DLD1 (cell line): ENCODE data around the gene OTULIN.

Experiments
- in situ Hi-C: cut with HindIII; loops from 2 replicates; pipeline ENCODE4 v1.10.0; 2017; ENCODE audit warnings: low sequenced_read_pairs

Gene OTULIN

DNA sequence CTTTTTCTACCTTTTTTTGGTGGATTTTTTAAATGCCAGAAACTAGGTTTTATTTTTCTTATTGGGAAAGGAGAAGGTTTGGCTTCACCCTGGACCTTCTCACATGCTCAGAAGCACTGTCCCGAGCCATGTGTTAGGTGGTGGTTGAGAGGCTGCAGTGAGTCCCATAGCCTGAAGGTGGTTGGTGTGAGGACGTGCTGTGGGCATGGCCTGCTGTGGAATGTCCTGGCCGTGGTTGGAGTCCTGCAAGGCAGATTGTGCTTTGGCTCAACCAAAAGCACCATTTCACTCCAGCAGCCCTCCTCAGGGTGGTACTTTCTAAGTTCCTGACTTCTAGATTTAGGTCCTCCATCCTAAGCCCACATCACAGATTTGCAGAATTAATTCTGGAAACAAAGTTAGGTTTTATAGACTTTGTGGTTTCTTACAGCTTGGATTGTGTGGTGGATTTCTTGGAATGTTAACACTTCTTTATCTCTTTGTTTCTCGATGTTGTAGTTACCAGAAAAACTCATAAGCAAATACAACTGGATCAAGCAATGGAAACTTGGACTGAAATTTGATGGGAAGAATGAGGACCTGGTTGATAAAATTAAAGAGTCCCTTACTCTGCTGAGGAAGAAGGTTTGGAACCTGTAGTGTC, 22.6 kb downstream of the OTULIN start:
- in situ Hi-C loops: no loop called here

- in situ Hi-C loops: no loop called here
Measured at GRCh38 chr5:14693070-14693469, 28.6 kb downstream of the OTULIN start.

- in situ Hi-C loops: no loop called here
Measured at GRCh38 chr5:14695152-14695551, 30.6 kb downstream of the OTULIN start.

DNA sequence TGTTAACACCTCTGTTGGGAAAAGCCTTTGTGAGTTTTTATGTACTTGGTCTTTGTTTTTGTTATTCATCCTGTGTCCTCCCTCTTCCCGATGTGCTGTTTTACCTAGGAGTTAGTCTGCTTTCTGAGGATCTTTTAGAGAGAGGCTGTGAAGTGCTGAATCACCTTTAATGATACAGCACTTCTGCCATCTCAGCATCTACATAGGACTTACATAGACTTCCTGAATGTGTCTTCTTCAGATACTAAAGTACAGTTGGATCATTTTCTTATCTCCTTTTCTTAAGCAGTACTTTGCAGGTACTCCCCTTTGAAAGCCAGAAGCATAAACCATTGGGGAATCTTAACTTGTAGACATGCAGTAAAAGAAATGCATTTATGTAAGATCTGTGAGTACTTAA, 31.5 kb downstream of the OTULIN start:
- in situ Hi-C loops: no loop called here

- in situ Hi-C loops: no loop called here
Measured at GRCh38 chr5:14696851-14697250, 32.3 kb downstream of the OTULIN start.

- in situ Hi-C loops: no loop called here
Measured at GRCh38 chr5:14698495-14698894, 34.0 kb downstream of the OTULIN start.

DNA sequence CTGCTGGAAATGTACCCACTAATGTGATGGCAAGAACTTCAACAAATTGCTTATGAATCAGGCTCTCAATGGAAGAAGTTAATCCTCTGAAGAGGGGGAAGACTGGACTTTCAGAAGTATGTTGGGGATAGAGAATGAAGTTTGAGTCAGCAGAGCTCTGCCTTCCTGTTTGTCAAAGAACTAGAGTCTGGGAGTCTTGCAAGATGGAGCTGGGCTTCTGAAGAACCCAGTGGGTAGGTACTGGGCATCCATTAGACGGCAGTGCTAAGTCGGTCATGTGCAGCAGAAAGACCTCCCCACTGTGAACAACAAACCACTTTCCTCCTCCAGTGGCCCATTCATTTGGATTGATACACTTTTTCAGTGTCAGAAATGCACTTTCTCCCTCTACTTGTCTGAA, 34.6 kb downstream of the OTULIN start:
- in situ Hi-C loops: no loop called here

DNA sequence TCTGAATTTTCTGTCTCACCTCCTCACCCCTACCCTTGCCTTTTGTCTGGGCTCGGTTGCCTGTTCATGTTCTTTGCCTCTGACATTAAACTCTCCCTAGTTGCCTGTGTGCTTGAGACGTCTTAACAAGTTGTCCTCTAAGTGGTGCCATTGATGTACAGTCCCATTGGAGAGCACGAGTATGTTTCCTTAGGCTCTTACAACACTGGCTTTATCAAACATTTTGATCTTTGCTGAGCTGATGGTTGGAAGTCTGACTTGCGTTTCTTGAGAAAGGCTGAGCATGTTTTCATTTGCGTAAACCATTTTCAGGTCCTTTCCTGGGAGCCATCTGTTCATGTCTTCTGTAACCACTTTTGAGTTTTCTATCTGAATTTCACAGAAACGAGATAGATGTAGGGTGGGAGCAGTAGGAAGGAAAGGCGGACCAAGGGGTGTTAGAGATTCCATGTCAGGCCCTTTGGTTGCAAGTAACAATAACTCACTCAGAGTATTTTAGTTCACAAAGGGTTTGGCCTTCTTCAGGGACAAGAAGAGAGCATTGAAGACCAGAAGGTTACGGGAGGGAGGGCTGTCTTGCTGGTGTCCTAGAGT, 35.4 kb downstream of the OTULIN start:
- in situ Hi-C loops: no loop called here

GRCh38 chr5:14700478-14701436, 36.2 kb downstream of the OTULIN start:
- in situ Hi-C loops: no loop called here

- in situ Hi-C loops: no loop called here
Measured at GRCh38 chr5:14701556-14701955, 37.0 kb downstream of the OTULIN start.

DNA sequence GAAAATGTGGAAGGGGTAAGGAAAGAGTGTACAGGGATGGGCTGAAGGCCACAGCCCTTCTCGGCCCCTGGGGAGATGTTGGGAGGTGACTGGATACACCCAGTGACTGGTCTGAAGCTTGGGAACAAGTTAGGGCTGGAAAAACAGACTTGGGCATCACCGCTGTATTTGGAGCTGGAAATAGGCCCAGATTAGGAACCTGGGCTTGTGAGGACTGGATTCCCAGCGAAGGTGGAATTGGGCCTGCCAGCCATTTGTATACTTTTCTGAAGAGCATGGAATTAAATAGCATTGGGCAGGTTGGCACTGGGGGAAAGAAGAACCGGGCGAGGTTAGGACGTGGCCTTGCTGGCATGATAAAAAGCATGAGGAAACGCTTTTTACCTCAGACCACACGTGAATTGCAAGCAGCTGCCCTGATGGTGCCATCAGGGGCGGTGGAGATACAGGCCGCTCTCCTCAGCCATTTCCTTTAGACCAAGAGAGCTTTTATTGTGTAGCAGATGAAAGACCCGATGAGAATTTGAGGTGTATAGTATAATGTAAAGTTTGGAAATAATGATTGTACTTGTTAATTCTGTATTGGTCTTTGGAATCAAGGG, 37.8 kb downstream of the OTULIN start:
- in situ Hi-C loops: no loop called here

DNA sequence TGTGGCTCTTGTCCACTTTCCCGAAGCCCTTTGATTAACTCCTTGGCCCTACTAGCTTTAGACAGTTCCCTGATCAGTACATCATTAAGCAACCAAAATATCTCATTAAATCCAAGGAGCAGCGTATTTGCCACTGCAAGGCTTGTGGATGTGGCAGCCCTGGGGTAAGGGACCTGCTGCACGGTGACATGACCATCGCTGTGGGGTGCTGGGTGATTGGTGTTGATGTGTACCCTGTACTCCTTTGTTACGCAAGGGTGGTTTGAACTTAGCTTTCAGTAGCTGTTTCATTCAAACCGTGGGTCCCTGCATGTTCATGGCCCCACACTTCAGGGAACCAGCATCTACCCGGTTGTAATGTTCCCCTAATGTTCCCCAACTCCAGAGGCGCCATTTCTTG, 41.0 kb downstream of the OTULIN start:
- in situ Hi-C loops: no loop called here

DNA sequence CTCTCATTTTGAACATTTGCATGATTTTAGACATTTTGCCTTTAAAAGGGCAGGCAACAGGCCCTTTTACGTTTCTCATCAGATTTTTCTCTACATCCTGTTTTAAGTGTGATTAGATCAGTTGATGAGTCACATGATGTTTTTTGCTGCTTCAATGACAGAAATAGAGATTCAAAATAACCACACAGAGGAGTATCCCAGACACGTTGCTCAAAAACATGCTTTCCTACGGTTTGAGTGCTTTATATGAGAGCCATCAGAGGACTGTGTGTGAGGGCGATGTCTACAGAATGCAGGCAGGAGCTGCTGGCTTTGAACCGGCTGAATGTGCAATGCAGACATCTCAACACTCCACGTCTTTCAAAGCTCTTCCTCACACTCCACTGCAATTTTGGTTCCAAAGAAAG, 42.1 kb downstream of the OTULIN start:
- in situ Hi-C loops: no loop called here

- in situ Hi-C loops: no loop called here
Measured at GRCh38 chr5:14707811-14708390, 43.4 kb downstream of the OTULIN start.

DNA sequence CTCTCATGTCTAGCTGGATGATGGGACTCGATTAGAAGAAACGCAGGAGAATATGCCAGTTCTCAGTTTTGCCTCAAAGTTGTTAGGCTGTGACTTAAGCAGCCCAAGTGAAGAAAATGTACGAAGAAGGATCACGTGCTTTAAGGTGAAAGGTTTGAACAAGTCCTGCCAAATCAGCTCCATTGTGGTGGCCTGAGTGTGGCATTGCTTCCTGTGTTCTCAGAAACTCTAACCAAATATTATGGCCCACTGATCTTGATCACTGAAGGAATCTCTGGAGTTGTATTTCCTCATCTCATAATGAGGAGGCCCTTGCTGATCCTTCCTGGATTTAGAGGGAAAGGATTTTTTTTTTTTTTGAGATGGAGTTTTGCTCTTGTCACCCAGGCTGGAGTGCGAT, 44.0 kb downstream of the OTULIN start:
- in situ Hi-C loops: no loop called here

- in situ Hi-C loops: no loop called here
Measured at GRCh38 chr5:14710313-14710994, 45.9 kb downstream of the OTULIN start.

- in situ Hi-C loops: no loop called here
Measured at GRCh38 chr5:14712131-14712530, 47.6 kb downstream of the OTULIN start.

DNA sequence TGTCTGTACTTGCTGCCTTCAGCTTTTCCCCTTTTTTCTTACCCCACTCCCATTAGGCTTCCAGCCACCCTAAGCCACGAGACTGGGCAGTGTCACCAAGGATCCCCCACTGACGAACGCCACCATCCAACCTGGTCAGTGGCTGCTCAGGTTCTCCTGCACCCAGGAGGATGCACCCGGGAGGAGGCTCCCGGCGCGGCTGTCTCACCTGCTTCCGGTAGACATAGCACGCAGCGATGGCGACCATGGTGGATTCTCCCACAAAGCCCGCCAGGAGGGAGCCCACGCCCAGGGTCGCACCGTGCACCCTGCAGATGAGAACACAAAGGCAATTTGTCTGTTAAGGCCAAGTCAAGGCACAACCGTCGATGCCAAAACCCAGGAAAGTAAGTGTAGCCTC, 48.1 kb downstream of the OTULIN start:
- in situ Hi-C loops: no loop called here

- in situ Hi-C loops: no loop called here
Measured at GRCh38 chr5:14713476-14714390, 49.2 kb downstream of the OTULIN start.
